Uterus (tissue), 2 donors: Measurements from ENCODE around the gene FASTKD2.

ENCODE experiments used
- CTCF ChIP-seq, 4 experiments: fragments of 200-600 bp in 2 of 4; fragments of 450-650 bp in 2 of 4; sonication (generic) in 2 of 4; IDR thresholded peaks; one replicate each; pipeline ENCODE4 v1.5.1; 2016 to 2019; ENCODE audit warnings: antibody characterized with exemption in 4 of 4, mild to moderate bottlenecking in 2 of 4, moderate library complexity in 1 of 4
- POLR2A ChIP-seq, 2 donors: fragments of 450-650 bp; IDR thresholded peaks; one replicate each; pipeline ENCODE4 v1.6.1; 2016; ENCODE audit warnings: antibody characterized with exemption in 2 of 2, mild to moderate bottlenecking in 1 of 2, moderate library complexity in 1 of 2

GRCh38 chr2:206797376-206797775 lies 32.0 kb downstream of the FASTKD2 start:
- TF ChIP-seq CTCF (IDR thresholded peaks at IDR 0.05) (no peak), POLR2A (IDR thresholded peaks at IDR 0.05) (no peak)
